HG02870 (cell line): Measurements from ENCODE around the gene DDX60.
"Not testable (repeated sequence)": the region's sequence is repeated elsewhere in the genome, so short reads cannot be mapped to it uniquely, and the experiment has no call there.

ENCODE experiments used
- ATAC-seq: cut with Tn5 transposase; IDR thresholded peaks from one replicate; pipeline ENCODE4 v1.9.1; 2021; ENCODE audit warnings: mild to moderate bottlenecking, moderate library complexity; ENCODE audit not compliant: unreplicated experiment

The DDX60 gene

GRCh38 chr4:168318266-168318895 is at the start of gene DDX60:
TSS of gene DDX60 (minus strand) at chr4:168318752. CDS start at chr4:168311259, 7,493 bp downstream.
- ATAC-seq = peak; percentile 99

- no peak for ATAC-seq
Measured at GRCh38 chr4:168367065-168367464, 48.5 kb upstream of the DDX60 start.

- no peak for ATAC-seq
Measured at GRCh38 chr4:168362025-168362401, 43.5 kb upstream of the DDX60 start.

GRCh38 chr4:168361365-168362024 is 42.9 kb upstream of the DDX60 start:
- ATAC-seq = no peak

GRCh38 chr4:168360271-168360670 is 41.7 kb upstream of the DDX60 start:
- no peak for ATAC-seq

- ATAC-seq = no peak
Measured at GRCh38 chr4:168357941-168358340, 39.4 kb upstream of the DDX60 start.

GRCh38 chr4:168353746-168354145 is 35.2 kb upstream of the DDX60 start:
- ATAC-seq = no peak

GRCh38 chr4:168337550-168337940 is 19.0 kb upstream of the DDX60 start:
- ATAC-seq = no peak

- no peak for ATAC-seq
Measured at GRCh38 chr4:168336837-168337549, 18.4 kb upstream of the DDX60 start.

GRCh38 chr4:168335621-168336020 is 17.1 kb upstream of the DDX60 start:
- ATAC-seq = no peak

- ATAC-seq = no peak
Measured at GRCh38 chr4:168334053-168334452, 15.5 kb upstream of the DDX60 start.

- ATAC-seq = not testable (repeated sequence)
Measured at GRCh38 chr4:168330575-168330974, 12.0 kb upstream of the DDX60 start.

GRCh38 chr4:168325591-168325990 is 7.0 kb upstream of the DDX60 start:
- no peak for ATAC-seq

GRCh38 chr4:168321006-168321405 is 2.5 kb upstream of the DDX60 start:
- ATAC-seq = no peak

- ATAC-seq = no peak
Measured at GRCh38 chr4:168319486-168320019, 1.0 kb upstream of the DDX60 start.

GRCh38 chr4:168317621-168318020 is 931 bp downstream of the DDX60 start:
- no peak for ATAC-seq

GRCh38 chr4:168309781-168310180 is 8.8 kb downstream of the DDX60 start:
- ATAC-seq = no peak

- no peak for ATAC-seq
Measured at GRCh38 chr4:168308912-168309311, 9.6 kb downstream of the DDX60 start.

- ATAC-seq = no peak
Measured at GRCh38 chr4:168306476-168306875, 12.1 kb downstream of the DDX60 start.

- ATAC-seq = no peak
Measured at GRCh38 chr4:168304744-168305459, 13.7 kb downstream of the DDX60 start.

GRCh38 chr4:168303430-168303829 is 15.1 kb downstream of the DDX60 start:
- not testable (repeated sequence) for ATAC-seq
